HepG2 (cell line): ENCODE results near the gene TAGLN2. TPM values are rescaled to one million over a fixed set of nuclear protein-coding genes. Genes with fewer than 3 reads are reported as not detected.

Source experiments
- BHLHE40 ChIP-seq: IDR thresholded peaks from 2 replicates; pipeline ENCODE4 v1.6.1; 2011; ENCODE audit warnings: low read length, improper control_type of control experiment
- CC2D1A ChIP-seq: sonication (generic); formaldehyde crosslinking; IDR thresholded peaks from 2 replicates; pipeline ENCODE4 v1.8.1; 2023; ENCODE audit warnings: mild to moderate bottlenecking, missing genetic modification reagents
- GABPB1 ChIP-seq: IDR thresholded peaks from 2 replicates; pipeline ENCODE4 v1.6.1; 2016; ENCODE audit warnings: mild to moderate bottlenecking, missing genetic modification reagents, moderate library complexity, missing compliant biosample characterization
- KDM2A ChIP-seq: sonication (generic); formaldehyde crosslinking; IDR thresholded peaks from 2 replicates; pipeline ENCODE4 v1.4.0; 2020; ENCODE audit warnings: low read depth, missing genetic modification reagents, borderline replicate concordance
- LRRFIP1 ChIP-seq: sonication (generic); formaldehyde crosslinking; conservative IDR thresholded peaks from 2 replicates; pipeline ENCODE4 v1.4.0; 2020; ENCODE audit warnings: missing genetic modification reagents
- MAFK ChIP-seq, 2 experiments: IDR thresholded peaks in 1 of 2; conservative IDR thresholded peaks in 1 of 2; 2 replicates each; pipeline ENCODE4 v1.6.1; 2011; ENCODE audit warnings: improper control_type of control experiment in 2 of 2, low read length in 2 of 2
- MLX ChIP-seq: IDR thresholded peaks from 2 replicates; pipeline ENCODE4 v1.6.1; 2016
- NBN ChIP-seq: fragments of 450-650 bp; conservative IDR thresholded peaks from 2 replicates; pipeline ENCODE4 v1.6.1; 2017
- REL ChIP-seq: sonication (generic); formaldehyde crosslinking; conservative IDR thresholded peaks from 2 replicates; pipeline ENCODE4 v1.8.0; 2022; ENCODE audit warnings: mild to moderate bottlenecking, missing genetic modification reagents, moderate library complexity
- RORA ChIP-seq: sonication (generic); formaldehyde crosslinking; IDR thresholded peaks from 2 replicates; pipeline ENCODE4 v1.5.0; 2020; ENCODE audit warnings: mild to moderate bottlenecking, missing genetic modification reagents, moderate library complexity
- SAP130 ChIP-seq: IDR thresholded peaks from 2 replicates; pipeline ENCODE4 v1.6.1; 2016; ENCODE audit warnings: low read depth
- SMARCC2 ChIP-seq: fragments of 450-650 bp; IDR thresholded peaks from 2 replicates; pipeline ENCODE4 v1.6.1; 2017; ENCODE audit warnings: antibody characterized with exemption, mild to moderate bottlenecking
- TCF12 ChIP-seq, 2 experiments: fragments of 450-650 bp in 1 of 2; sonication (generic) in 1 of 2; formaldehyde crosslinking in 1 of 2; IDR thresholded peaks; 2 replicates each; pipeline versions ENCODE4 v1.6.1 to v1.8.0; 2017 to 2022; ENCODE audit warnings: antibody characterized with exemption in 1 of 2, mild to moderate bottlenecking in 1 of 2, missing genetic modification reagents in 1 of 2, moderate library complexity in 1 of 2
- ZFY ChIP-seq: sonication (generic); formaldehyde crosslinking; IDR thresholded peaks from 2 replicates; pipeline ENCODE4 v1.4.0; 2020; ENCODE audit warnings: missing genetic modification reagents
- ZNF292 ChIP-seq: sonication (generic); formaldehyde crosslinking; IDR thresholded peaks from 2 replicates; pipeline ENCODE4 v1.8.1; 2022; ENCODE audit warnings: mild to moderate bottlenecking, low read depth, missing genetic modification reagents, borderline replicate concordance
- ZNF563 ChIP-seq: sonication (generic); formaldehyde crosslinking; IDR thresholded peaks from 2 replicates; pipeline ENCODE4 v1.8.0; 2022; ENCODE audit warnings: mild to moderate bottlenecking, moderate library complexity, missing genetic modification reagents
- ZNF570 ChIP-seq: sonication (generic); formaldehyde crosslinking; IDR thresholded peaks from 2 replicates; pipeline ENCODE4 v1.4.0; 2020; ENCODE audit warnings: mild to moderate bottlenecking, missing genetic modification reagents, borderline replicate concordance
- ZSCAN29 ChIP-seq: sonication (generic); formaldehyde crosslinking; conservative IDR thresholded peaks from 2 replicates; pipeline ENCODE4 v1.4.0; 2020; ENCODE audit warnings: mild to moderate bottlenecking, missing genetic modification reagents
- polyA plus RNA-seq, 8 experiments: library from polyadenylated mRNA; depleted of rRNA in 3 of 8; stranded (reverse) in 7 of 8; unstranded in 1 of 8; fragments of >200 nt; fragmentation: Illumina TruSeq in 4 of 8; extraction: Trizol in 4 of 8; gene quantifications; 2 replicates each; pipeline versions ENCODE4 v1.2.1 to v1.2.3, GENCODE V29; 2011 to 2016; ENCODE audit warnings: low read depth in 4 of 8, missing spikeins in 1 of 8, mixed read lengths in 1 of 8; ENCODE audit not compliant: insufficient read depth in 1 of 8
- total RNA-seq, 5 experiments: library from RNA; depleted of rRNA; stranded (reverse); fragments of >200 nt; fragmentation: Illumina TruSeq; extraction: Trizol; gene quantifications; 2 replicates each; pipeline ENCODE4 v1.2.3, GENCODE V29; 2016; ENCODE audit warnings: low read depth in 1 of 5
- TF ChIP-seq, protein P1 (sequence below): sonication (generic); formaldehyde crosslinking; IDR thresholded peaks from 2 replicates; pipeline ENCODE4 v1.4.0; 2020; ENCODE audit warnings: missing genetic modification reagents
- TF ChIP-seq, protein P2 (sequence below): sonication (generic); formaldehyde crosslinking; IDR thresholded peaks from 2 replicates; pipeline ENCODE4 v1.4.0; 2020; ENCODE audit warnings: missing genetic modification reagents
- TF ChIP-seq, protein P3 (sequence below): IDR thresholded peaks from 2 replicates; pipeline ENCODE4 v1.6.1; 2016; ENCODE audit warnings: missing genetic modification reagents, missing compliant biosample characterization
- TF ChIP-seq, protein P4 (sequence below): sonication (generic); formaldehyde crosslinking; IDR thresholded peaks from 2 replicates; pipeline ENCODE4 v1.8.0; 2022; ENCODE audit warnings: mild to moderate bottlenecking, missing genetic modification reagents, moderate library complexity

The TAGLN2 gene
- total and polyA plus RNA-seq, 2 of the 13 experiments (the other 11 are each of a cell fraction or from before 2014, with no cell fraction given): 6.7 to 17.2 TPM

- TF ChIP-seq REL (CRISPR knock-in tag) (no peak), ZNF570 (CRISPR knock-in tag) (no peak), SMARCC2 (no peak), TCF12 (IDR thresholded peaks at IDR 0.05) (no peak), TCF12 (CRISPR knock-in tag; IDR thresholded peaks at IDR 0.05) (no peak), MAFK (conservative IDR thresholded peaks at IDR 0.05 in 1 of 2, IDR thresholded peaks at IDR 0.05 in 1 of 2; ENCODE audit: low read length in 2 of 2) (no peak), NBN (no peak), ZFY (no peak), RORA (CRISPR knock-in tag) (no peak), CC2D1A (CRISPR knock-in tag) (no peak), ZSCAN29 (no peak), ZNF292 (CRISPR knock-in tag) (no peak), KDM2A (CRISPR knock-in tag) (no peak), MLX (no peak), BHLHE40 (peak; percentile 64; the same call in 1 of the 2 replicates), LRRFIP1 (no peak), GABPB1 (CRISPR knock-in tag) (peak; percentile 49), SAP130 (peak; percentile 59), ZNF563 (CRISPR knock-in tag) (no peak)
- TF ChIP-seq, protein P1, sequence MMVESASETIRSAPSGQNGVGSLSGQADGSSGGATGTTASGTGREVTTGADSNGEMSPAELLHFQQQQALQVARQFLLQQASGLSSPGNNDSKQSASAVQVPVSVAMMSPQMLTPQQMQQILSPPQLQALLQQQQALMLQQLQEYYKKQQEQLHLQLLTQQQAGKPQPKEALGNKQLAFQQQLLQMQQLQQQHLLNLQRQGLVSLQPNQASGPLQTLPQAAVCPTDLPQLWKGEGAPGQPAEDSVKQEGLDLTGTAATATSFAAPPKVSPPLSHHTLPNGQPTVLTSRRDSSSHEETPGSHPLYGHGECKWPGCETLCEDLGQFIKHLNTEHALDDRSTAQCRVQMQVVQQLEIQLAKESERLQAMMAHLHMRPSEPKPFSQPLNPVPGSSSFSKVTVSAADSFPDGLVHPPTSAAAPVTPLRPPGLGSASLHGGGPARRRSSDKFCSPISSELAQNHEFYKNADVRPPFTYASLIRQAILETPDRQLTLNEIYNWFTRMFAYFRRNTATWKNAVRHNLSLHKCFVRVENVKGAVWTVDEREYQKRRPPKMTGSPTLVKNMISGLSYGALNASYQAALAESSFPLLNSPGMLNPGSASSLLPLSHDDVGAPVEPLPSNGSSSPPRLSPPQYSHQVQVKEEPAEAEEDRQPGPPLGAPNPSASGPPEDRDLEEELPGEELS (CRISPR knock-in tag): peak; percentile 62
- TF ChIP-seq, protein P2, sequence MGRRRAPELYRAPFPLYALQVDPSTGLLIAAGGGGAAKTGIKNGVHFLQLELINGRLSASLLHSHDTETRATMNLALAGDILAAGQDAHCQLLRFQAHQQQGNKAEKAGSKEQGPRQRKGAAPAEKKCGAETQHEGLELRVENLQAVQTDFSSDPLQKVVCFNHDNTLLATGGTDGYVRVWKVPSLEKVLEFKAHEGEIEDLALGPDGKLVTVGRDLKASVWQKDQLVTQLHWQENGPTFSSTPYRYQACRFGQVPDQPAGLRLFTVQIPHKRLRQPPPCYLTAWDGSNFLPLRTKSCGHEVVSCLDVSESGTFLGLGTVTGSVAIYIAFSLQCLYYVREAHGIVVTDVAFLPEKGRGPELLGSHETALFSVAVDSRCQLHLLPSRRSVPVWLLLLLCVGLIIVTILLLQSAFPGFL (CRISPR knock-in tag): no peak
- TF ChIP-seq, protein P3, sequence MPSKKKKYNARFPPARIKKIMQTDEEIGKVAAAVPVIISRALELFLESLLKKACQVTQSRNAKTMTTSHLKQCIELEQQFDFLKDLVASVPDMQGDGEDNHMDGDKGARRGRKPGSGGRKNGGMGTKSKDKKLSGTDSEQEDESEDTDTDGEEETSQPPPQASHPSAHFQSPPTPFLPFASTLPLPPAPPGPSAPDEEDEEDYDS (CRISPR knock-in tag): no peak
- TF ChIP-seq, protein P4, sequence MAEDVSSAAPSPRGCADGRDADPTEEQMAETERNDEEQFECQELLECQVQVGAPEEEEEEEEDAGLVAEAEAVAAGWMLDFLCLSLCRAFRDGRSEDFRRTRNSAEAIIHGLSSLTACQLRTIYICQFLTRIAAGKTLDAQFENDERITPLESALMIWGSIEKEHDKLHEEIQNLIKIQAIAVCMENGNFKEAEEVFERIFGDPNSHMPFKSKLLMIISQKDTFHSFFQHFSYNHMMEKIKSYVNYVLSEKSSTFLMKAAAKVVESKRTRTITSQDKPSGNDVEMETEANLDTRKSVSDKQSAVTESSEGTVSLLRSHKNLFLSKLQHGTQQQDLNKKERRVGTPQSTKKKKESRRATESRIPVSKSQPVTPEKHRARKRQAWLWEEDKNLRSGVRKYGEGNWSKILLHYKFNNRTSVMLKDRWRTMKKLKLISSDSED (CRISPR knock-in tag): no peak
These were observed 1.9 kb downstream of the TAGLN2 start (continued) for GRCh38 chr1:159923203-159924024.
